Subcutaneous adipose tissue (tissue), 4 donors: ENCODE results near the gene KDM7A. TPM values are rescaled to one million over a fixed set of nuclear protein-coding genes. Genes with fewer than 3 reads are reported as not detected.

Experiments used
- total RNA-seq, 4 donors: library from RNA; depleted of rRNA; stranded (reverse); fragments of >200 nt; gene quantifications; one replicate each; pipeline ENCODE4 v1.1.0, GENCODE V29; 2016
- TF ChIP-seq, protein P1 (sequence below): fragments of 450-650 bp; IDR thresholded peaks from one replicate; pipeline ENCODE4 v1.5.1; 2016; ENCODE audit warnings: low read depth, mild to moderate bottlenecking, control low read depth, antibody characterized with exemption, moderate library complexity

Gene KDM7A
- total RNA-seq, 4 donors from 2014 or later = 26.6 to 46.5 (median 39.2) TPM

DNA sequence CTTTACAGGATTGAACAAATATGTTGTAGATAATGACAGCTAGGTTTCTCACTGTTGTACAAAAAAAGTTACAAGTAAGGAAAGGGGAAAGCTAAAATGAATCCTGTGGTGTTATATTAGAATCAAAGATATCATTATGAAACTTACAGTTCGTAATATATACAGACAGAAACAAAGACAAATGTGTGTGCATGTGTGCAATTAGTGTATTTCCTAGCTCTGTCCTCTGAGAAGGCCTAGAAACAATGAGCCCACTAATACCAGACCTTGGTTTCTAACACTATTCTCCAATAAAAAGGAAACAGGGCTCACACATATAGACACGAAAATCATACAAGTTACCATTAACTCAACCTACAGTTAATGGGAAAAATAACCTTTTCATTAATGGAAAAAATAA is 8.0 kb downstream of the KDM7A start:
- TF ChIP-seq, protein P1, sequence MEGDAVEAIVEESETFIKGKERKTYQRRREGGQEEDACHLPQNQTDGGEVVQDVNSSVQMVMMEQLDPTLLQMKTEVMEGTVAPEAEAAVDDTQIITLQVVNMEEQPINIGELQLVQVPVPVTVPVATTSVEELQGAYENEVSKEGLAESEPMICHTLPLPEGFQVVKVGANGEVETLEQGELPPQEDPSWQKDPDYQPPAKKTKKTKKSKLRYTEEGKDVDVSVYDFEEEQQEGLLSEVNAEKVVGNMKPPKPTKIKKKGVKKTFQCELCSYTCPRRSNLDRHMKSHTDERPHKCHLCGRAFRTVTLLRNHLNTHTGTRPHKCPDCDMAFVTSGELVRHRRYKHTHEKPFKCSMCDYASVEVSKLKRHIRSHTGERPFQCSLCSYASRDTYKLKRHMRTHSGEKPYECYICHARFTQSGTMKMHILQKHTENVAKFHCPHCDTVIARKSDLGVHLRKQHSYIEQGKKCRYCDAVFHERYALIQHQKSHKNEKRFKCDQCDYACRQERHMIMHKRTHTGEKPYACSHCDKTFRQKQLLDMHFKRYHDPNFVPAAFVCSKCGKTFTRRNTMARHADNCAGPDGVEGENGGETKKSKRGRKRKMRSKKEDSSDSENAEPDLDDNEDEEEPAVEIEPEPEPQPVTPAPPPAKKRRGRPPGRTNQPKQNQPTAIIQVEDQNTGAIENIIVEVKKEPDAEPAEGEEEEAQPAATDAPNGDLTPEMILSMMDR = no peak

GRCh38 chr7:140165422-140165821 is 11.4 kb downstream of the KDM7A start:
- TF ChIP-seq, protein P1 = no peak

- TF ChIP-seq, protein P1 = no peak
Observed at GRCh38 chr7:140161047-140161446, 15.7 kb downstream of the KDM7A start.

GRCh38 chr7:140160308-140160707 is 16.5 kb downstream of the KDM7A start:
- TF ChIP-seq, protein P1 = no peak

GRCh38 chr7:140159497-140159896 is 17.3 kb downstream of the KDM7A start:
- TF ChIP-seq, protein P1 = no peak

GRCh38 chr7:140156460-140157080 is 20.2 kb downstream of the KDM7A start:
- TF ChIP-seq, protein P1 = no peak

DNA sequence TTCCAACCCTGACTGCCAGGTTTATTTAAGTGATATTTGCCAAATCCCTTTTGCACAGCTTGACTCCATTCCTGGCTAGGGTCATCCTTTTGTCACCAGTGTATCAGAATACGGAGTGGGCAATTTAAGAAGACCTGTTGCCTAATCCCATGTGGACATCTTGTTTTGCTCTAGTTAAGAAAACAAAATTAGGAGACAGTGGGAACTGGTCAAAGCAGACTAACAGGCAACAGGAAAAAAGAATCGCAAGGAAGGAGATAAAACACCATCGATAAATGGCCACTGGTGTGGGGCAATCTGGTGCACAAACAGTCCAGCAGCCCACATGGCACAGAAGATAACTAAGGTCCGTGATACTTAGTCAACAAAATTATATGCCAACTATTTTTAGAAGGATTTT is 21.4 kb downstream of the KDM7A start:
- TF ChIP-seq, protein P1 = no peak
